ENCODE data around the gene CREBRF.

DNA sequence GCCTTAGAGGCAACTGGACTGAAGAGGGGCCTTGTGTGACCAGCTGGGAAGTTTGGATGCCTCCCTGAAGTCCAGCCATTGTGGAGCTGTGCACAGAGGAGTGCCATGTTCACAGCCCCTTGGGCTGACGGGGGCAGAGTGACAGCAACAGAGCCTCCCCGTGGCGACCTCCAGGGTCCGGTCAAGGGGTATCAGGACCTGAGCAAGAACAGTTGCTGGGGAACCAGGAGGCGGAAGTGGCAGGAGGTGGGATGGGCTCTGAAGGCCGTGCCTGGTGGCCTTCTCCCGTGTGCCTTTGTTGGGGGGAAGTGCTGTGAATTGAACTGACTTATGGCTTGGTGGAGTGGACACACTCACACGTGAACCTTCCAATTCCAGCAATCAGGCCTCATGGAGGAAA is 102.2 kb downstream of the CREBRF start:
- TF ChIP-seq EZH2 (IDR thresholded peaks at IDR 0.05; ENCODE audit: insufficient read depth, poor library complexity, severe bottlenecking) (no peak), EZH2phosphoT487 (IDR thresholded peaks at IDR 0.05; ENCODE audit: insufficient read depth, low read depth) (no peak)

All from GM23248 (cell line).